H9 (cell line): ENCODE results near the gene FBXL20. TPM values are rescaled to one million over a fixed set of nuclear protein-coding genes. Genes with fewer than 3 reads are reported as not detected.

Experiments
- DNase-seq: peaks from one replicate; pipeline ENCODE4 v3.0.0-alpha.2; 2017
- H2AFZ ChIP-seq: one replicate; pipeline ENCODE4 v1.6.1; 2013; ENCODE audit warnings: mild to moderate bottlenecking, low read length, control low read depth, moderate library complexity
- H2AK5ac ChIP-seq: 2 replicates; pipeline ENCODE4 v1.6.1; 2013; ENCODE audit warnings: low read length, control low read depth, mixed read lengths; ENCODE audit not compliant: insufficient read length
- H2BK120ac ChIP-seq: one replicate; pipeline ENCODE4 v1.6.1; 2013; ENCODE audit warnings: low read depth, mild to moderate bottlenecking, low read length, control low read depth, inconsistent platforms; ENCODE audit not compliant: poor library complexity, severe bottlenecking
- H2BK12ac ChIP-seq: 2 replicates; pipeline ENCODE4 v1.6.1; 2013; ENCODE audit warnings: low read length, control low read depth, mixed read lengths, low read depth; ENCODE audit not compliant: insufficient read length
- H2BK15ac ChIP-seq: 2 replicates; pipeline ENCODE4 v1.6.1; 2013; ENCODE audit warnings: low read depth, low read length, control low read depth
- H2BK20ac ChIP-seq: one replicate; pipeline ENCODE4 v1.6.1; 2013; ENCODE audit warnings: low read depth, mild to moderate bottlenecking, low read length, control low read depth, inconsistent platforms; ENCODE audit not compliant: poor library complexity, severe bottlenecking
- H2BK5ac ChIP-seq: 2 replicates; pipeline ENCODE4 v1.6.1; 2013; ENCODE audit warnings: low read length, control low read depth, mixed read lengths; ENCODE audit not compliant: insufficient read length
- H3K14ac ChIP-seq: 2 replicates; pipeline ENCODE4 v1.6.1; 2013; ENCODE audit warnings: low read length, control low read depth; ENCODE audit not compliant: insufficient read depth
- H3K18ac ChIP-seq: 2 replicates; pipeline ENCODE4 v1.6.1; 2013; ENCODE audit warnings: low read depth, mild to moderate bottlenecking, mixed read lengths, low read length, control low read depth; ENCODE audit not compliant: insufficient read length
- H3K23ac ChIP-seq: 2 replicates; pipeline ENCODE4 v1.6.1; 2013; ENCODE audit warnings: low read length, control low read depth, mixed read lengths, low read depth; ENCODE audit not compliant: insufficient read length
- H3K23me2 ChIP-seq: 2 replicates; pipeline ENCODE4 v1.6.1; 2013; ENCODE audit warnings: low read depth, mild to moderate bottlenecking, mixed read lengths, low read length, control low read depth; ENCODE audit not compliant: insufficient read length, poor library complexity, severe bottlenecking
- H3K27ac ChIP-seq: 2 replicates; pipeline ENCODE4 v1.5.1; 2013; ENCODE audit warnings: low read length, control low read depth, mixed read lengths, low read depth; ENCODE audit not compliant: insufficient read length
- H3K27me3 ChIP-seq: 2 replicates; pipeline ENCODE4 v1.6.1; 2013; ENCODE audit warnings: low read length, control low read depth, inconsistent platforms; ENCODE audit not compliant: insufficient read depth
- H3K4ac ChIP-seq: 2 replicates; pipeline ENCODE4 v1.6.1; 2013; ENCODE audit warnings: low read depth, mild to moderate bottlenecking, control low read depth, inconsistent platforms, low read length, moderate library complexity
- H3K4me1 ChIP-seq: 2 replicates; pipeline ENCODE4 v1.6.1; 2013; ENCODE audit warnings: low read length, control low read depth, inconsistent platforms; ENCODE audit not compliant: insufficient read depth
- H3K4me2 ChIP-seq: 2 replicates; pipeline ENCODE4 v1.6.1; 2013; ENCODE audit warnings: low read length, control low read depth, mixed read lengths; ENCODE audit not compliant: insufficient read length, insufficient read depth
- H3K56ac ChIP-seq: 2 replicates; pipeline ENCODE4 v1.6.1; 2013; ENCODE audit warnings: low read depth, mild to moderate bottlenecking, mixed read lengths, low read length, control low read depth; ENCODE audit not compliant: insufficient read length
- H3K79me1 ChIP-seq: 2 replicates; pipeline ENCODE4 v1.6.1; 2013; ENCODE audit warnings: low read depth, mild to moderate bottlenecking, moderate library complexity, low read length, control low read depth, inconsistent platforms; ENCODE audit not compliant: insufficient read depth, poor library complexity, severe bottlenecking
- H3K79me2 ChIP-seq: 2 replicates; pipeline ENCODE4 v1.6.1; 2013; ENCODE audit warnings: low read length, control low read depth, inconsistent platforms; ENCODE audit not compliant: insufficient read depth
- H3K9ac ChIP-seq: 2 replicates; pipeline ENCODE4 v1.6.1; 2013; ENCODE audit warnings: low read length, control low read depth, mixed read lengths; ENCODE audit not compliant: insufficient read length; ENCODE audit errors: extremely low read depth
- H3K9me3 ChIP-seq: one replicate; pipeline ENCODE4 v1.6.1; 2013; ENCODE audit warnings: low read depth, low read length, inconsistent platforms; ENCODE audit not compliant: control insufficient read depth
- H3T11ph ChIP-seq: one replicate; pipeline ENCODE4 v1.6.1; 2013; ENCODE audit warnings: mild to moderate bottlenecking, low read length, control low read depth, inconsistent platforms
- H4K20me1 ChIP-seq: one replicate; pipeline ENCODE4 v1.6.1; 2013; ENCODE audit not compliant: control insufficient read depth, insufficient read length, insufficient read depth
- H4K5ac ChIP-seq: 2 replicates; pipeline ENCODE4 v1.6.1; 2013; ENCODE audit warnings: low read depth, mild to moderate bottlenecking, mixed read lengths, low read length, control low read depth; ENCODE audit not compliant: insufficient read length
- H4K8ac ChIP-seq: replicated peaks from 2 replicates; pipeline ENCODE4 v1.6.1; 2013; ENCODE audit warnings: low read length, control low read depth, mixed read lengths, low read depth; ENCODE audit not compliant: insufficient read length
- H4K91ac ChIP-seq: 2 replicates; pipeline ENCODE4 v1.6.1; 2013; ENCODE audit warnings: low read depth, mild to moderate bottlenecking, moderate library complexity, mixed read lengths, low read length, control low read depth; ENCODE audit not compliant: insufficient read length
- H3K27ac Mint-ChIP-seq, 3 experiments: 2 replicates in 2 of 3; 3 replicates in 1 of 3; pipeline ENCODE4 v1.8.0; 2020 to 2021; ENCODE audit warnings: mixed read lengths in 3 of 3, mild to moderate bottlenecking in 1 of 3, moderate library complexity in 1 of 3
- H3K27me3 Mint-ChIP-seq: 2 replicates; pipeline ENCODE4 v1.8.0; 2021; ENCODE audit warnings: low read depth, mild to moderate bottlenecking, moderate library complexity, mixed read lengths
- H3K36me3 Mint-ChIP-seq, 3 experiments: 2 replicates in 2 of 3; 3 replicates in 1 of 3; pipeline ENCODE4 v1.8.0; 2020 to 2021; ENCODE audit warnings: low read depth in 3 of 3, mixed read lengths in 3 of 3; ENCODE audit not compliant: insufficient read depth in 1 of 3
- H3K4me1 Mint-ChIP-seq, 2 experiments: 2 replicates each; pipeline ENCODE4 v1.8.0; 2020; ENCODE audit warnings: mixed read lengths in 2 of 2
- H3K4me3 Mint-ChIP-seq, 2 experiments: 2 replicates in 1 of 2; 3 replicates in 1 of 2; pipeline ENCODE4 v1.8.0; 2020 to 2021; ENCODE audit warnings: mild to moderate bottlenecking in 2 of 2, mixed read lengths in 2 of 2, moderate library complexity in 1 of 2
- H3K9me3 Mint-ChIP-seq, 2 experiments: 2 replicates in 1 of 2; 3 replicates in 1 of 2; pipeline ENCODE4 v1.8.0; 2020; ENCODE audit warnings: mild to moderate bottlenecking in 2 of 2, mixed read lengths in 2 of 2, moderate library complexity in 1 of 2
- WGBS: extraction: QIAGEN DNeasy Blood & Tissue Kit; methylation state at CpG from one replicate; pipeline ENCODE4 v1.1.7; 2013; ENCODE audit warnings: missing lambda C conversion rate, low lambda C conversion rate, mixed read lengths; ENCODE audit not compliant: insufficient read length; ENCODE audit errors: extremely low coverage; 5-methylcytosine and 5-hydroxymethylcytosine counted together
- total RNA-seq: library from RNA; stranded (reverse); gene quantifications from 2 replicates; pipeline ENCODE4 v1.2.1, GENCODE V29; 2021
- TF ChIP-seq, protein P1 (sequence below): fragments of 200-600 bp; sonication (generic); conservative IDR thresholded peaks from 3 replicates; pipeline ENCODE4 v1.8.0; 2021; ENCODE audit warnings: antibody characterized with exemption, mild to moderate bottlenecking

Gene FBXL20
- total RNA-seq, 1 experiment from 2014 or later: 18.4 TPM

DNA sequence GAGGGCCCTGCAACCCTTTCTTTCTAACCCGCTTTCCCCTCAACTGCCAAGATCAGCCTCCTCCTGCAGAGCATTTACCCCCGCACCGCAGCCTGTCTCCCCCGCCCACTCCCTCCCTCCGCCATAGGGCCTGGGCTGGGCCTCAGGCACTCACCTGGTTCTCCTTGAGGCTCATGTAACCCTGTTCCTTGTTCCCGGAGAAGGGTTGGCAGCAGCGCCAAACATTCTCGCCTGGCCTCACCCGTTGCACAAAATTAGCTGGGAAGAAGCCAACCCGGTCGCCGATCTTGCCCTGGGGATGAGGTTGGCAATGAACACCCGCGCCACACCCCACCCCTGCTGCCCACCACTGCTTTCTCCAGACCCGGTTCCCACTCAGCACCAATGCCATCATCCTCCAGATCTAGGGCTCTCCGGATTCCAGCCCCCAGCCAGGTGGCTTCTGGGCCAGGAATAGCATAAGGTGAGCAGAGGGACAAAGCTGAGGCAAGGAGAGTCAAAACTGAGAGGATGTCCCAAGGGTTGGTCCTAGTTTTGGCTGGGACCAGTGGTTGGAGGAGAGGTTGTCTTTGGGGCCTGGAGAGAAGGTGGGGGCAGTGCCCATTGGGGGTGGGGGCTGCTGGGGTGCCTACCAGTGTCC lies 188.5 kb downstream of the FBXL20 start:
- Mint-ChIP-seq H3K4me3 (no peak overlapping the region), H3K36me3 (no peaks in the 10 kb centered on the region; a peak in 2 of 7 replicates), H3K9me3 (no peaks in the 10 kb centered on the region), H3K27me3 (peaks cover 45% of the 10 kb centered on the region), H3K27ac (peak overlapping the region in 1 of 3 experiments; percentile 31; a peak in 1 of 7 replicates), H3K4me1 (peaks cover 17 to 46% of the 10 kb centered on the region in 2 experiments)
- H4K5ac ChIP-seq: no peak overlapping the region
- H3K9me3 ChIP-seq: no peaks in the 10 kb centered on the region
- H2BK120ac ChIP-seq: no peak overlapping the region
- H3K27me3 ChIP-seq: no peaks in the 10 kb centered on the region; the same call in 1 of the 2 replicates
- no peaks in the 10 kb centered on the region; the same call in 1 of the 2 replicates for H3K4me1 ChIP-seq
- peak; percentile 60 for DNase-seq
- H3K9ac ChIP-seq: no peak overlapping the region
- WGBS: no CpG with 5 or more reads among the region's 16 CpGs
- H3K4me2 ChIP-seq: no peak overlapping the region
- H3K4ac ChIP-seq: no peak overlapping the region
- no peak overlapping the region for H2BK12ac ChIP-seq
- no peaks in the 10 kb centered on the region for H4K20me1 ChIP-seq
- no peak overlapping the region for H4K91ac ChIP-seq
- H3K79me2 ChIP-seq: no peaks in the 10 kb centered on the region
- H2BK20ac ChIP-seq: no peak overlapping the region
- H3K14ac ChIP-seq: no peak overlapping the region
- H2BK15ac ChIP-seq: no peak overlapping the region
- no peak overlapping the region for H2AK5ac ChIP-seq
- H3K18ac ChIP-seq: no peak overlapping the region
- H4K8ac ChIP-seq: no peak overlapping the region
- H3K27ac ChIP-seq: no peak overlapping the region
- H2BK5ac ChIP-seq: no peak overlapping the region
- TF ChIP-seq, protein P1, sequence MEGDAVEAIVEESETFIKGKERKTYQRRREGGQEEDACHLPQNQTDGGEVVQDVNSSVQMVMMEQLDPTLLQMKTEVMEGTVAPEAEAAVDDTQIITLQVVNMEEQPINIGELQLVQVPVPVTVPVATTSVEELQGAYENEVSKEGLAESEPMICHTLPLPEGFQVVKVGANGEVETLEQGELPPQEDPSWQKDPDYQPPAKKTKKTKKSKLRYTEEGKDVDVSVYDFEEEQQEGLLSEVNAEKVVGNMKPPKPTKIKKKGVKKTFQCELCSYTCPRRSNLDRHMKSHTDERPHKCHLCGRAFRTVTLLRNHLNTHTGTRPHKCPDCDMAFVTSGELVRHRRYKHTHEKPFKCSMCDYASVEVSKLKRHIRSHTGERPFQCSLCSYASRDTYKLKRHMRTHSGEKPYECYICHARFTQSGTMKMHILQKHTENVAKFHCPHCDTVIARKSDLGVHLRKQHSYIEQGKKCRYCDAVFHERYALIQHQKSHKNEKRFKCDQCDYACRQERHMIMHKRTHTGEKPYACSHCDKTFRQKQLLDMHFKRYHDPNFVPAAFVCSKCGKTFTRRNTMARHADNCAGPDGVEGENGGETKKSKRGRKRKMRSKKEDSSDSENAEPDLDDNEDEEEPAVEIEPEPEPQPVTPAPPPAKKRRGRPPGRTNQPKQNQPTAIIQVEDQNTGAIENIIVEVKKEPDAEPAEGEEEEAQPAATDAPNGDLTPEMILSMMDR: no peak
- H2AFZ ChIP-seq: no peak overlapping the region
- no peak overlapping the region for H3T11ph ChIP-seq
- no peaks in the 10 kb centered on the region for H3K79me1 ChIP-seq
- no peak overlapping the region for H3K23ac ChIP-seq
- H3K56ac ChIP-seq: no peak overlapping the region
- H3K23me2 ChIP-seq: peaks cover 6% of the 10 kb centered on the region
